VCaP (cell line): Measurements from ENCODE around the gene CRIP1.

Experiments
- H3K27ac ChIP-seq: fragments of 450-650 bp; 2 replicates; pipeline ENCODE4 v1.5.1; 2017
- CTCF ChIP-seq: fragments of 450-650 bp; conservative IDR thresholded peaks from 2 replicates; pipeline ENCODE4 v1.5.1; 2017; ENCODE audit warnings: mild to moderate bottlenecking, moderate library complexity

Gene CRIP1

GRCh38 chr14:105460616-105461015, 26.1 kb upstream of the CRIP1 start:
- no peak overlapping the region for H3K27ac ChIP-seq
- TF ChIP-seq CTCF, result no peak

GRCh38 chr14:105461903-105462302, 24.8 kb upstream of the CRIP1 start:
- no peak for TF ChIP-seq CTCF
- no peak overlapping the region for H3K27ac ChIP-seq

GRCh38 chr14:105464501-105464900, 22.2 kb upstream of the CRIP1 start:
- no peak overlapping the region for H3K27ac ChIP-seq
- no peak for TF ChIP-seq CTCF

- H3K27ac ChIP-seq, result peak overlapping the region; percentile 20; the same call in 1 of the 2 replicates
- TF ChIP-seq CTCF, result no peak
Observed at GRCh38 chr14:105465209-105466031, 21.3 kb upstream of the CRIP1 start.

GRCh38 chr14:105466531-105467248, 20.0 kb upstream of the CRIP1 start:
- TF ChIP-seq CTCF, result no peak

GRCh38 chr14:105467249-105467941, 19.3 kb upstream of the CRIP1 start:
- H3K27ac ChIP-seq, result peak overlapping the region; percentile 43
- TF ChIP-seq CTCF, result no peak

More at GRCh38 chr14:105466531-105467248, 20.0 kb upstream of the CRIP1 start:
- peak overlapping the region; percentile 43 for H3K27ac ChIP-seq

- no peak for TF ChIP-seq CTCF
- H3K27ac ChIP-seq, result peak overlapping the region; percentile 43
Observed at GRCh38 chr14:105467942-105468471, 18.7 kb upstream of the CRIP1 start.
